ENCODE data around the gene PTPRS.

Gene PTPRS

DNA sequence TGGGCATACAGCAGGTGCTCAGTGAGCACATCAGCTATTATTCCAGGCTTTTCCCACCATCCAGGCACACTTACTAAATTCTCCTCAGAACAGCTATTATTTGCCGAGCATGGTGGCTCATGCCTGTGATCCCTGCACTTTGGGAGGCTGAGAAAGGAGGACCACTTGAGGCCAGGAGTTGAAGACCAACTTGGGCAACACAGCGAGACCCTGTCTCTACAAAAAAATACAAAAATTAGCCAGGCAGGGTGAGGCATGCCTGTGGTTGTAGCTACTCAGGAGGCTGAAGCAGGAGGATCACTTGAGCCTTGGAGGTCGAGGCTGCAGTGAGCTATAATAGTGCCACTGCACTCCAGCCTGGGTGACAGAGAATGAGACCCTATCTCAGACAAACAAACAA lies 35.4 kb downstream of the PTPRS start:
- DNase-seq = no peak

DNA sequence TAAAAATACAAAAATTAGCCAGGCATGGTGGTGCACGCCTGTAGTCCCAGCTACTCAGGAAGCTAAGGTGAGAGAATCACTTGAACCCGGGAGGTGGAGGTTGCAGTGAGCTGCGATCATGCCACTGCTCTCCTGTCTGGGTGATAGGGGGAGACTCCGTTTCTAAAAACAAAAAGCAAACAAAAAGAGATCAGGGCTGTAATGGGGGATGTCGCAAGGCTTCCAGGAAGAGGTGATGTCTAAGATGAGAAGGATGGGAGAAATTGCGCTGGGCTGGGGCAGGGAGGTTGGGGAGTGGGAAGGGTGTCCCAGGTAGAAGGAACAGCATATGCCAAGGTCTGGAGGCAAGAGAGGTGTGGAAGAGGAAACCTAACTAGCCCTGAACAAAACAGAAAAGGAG lies 36.1 kb downstream of the PTPRS start:
- DNase-seq = no peak

GRCh38 chr19:5303208-5303607 lies 37.4 kb downstream of the PTPRS start:
- no peak for DNase-seq

- no peak for DNase-seq
These were observed 38.2 kb downstream of the PTPRS start for GRCh38 chr19:5302396-5302795.

GRCh38 chr19:5299137-5299536 lies 41.5 kb downstream of the PTPRS start:
- DNase-seq = no peak

DNA sequence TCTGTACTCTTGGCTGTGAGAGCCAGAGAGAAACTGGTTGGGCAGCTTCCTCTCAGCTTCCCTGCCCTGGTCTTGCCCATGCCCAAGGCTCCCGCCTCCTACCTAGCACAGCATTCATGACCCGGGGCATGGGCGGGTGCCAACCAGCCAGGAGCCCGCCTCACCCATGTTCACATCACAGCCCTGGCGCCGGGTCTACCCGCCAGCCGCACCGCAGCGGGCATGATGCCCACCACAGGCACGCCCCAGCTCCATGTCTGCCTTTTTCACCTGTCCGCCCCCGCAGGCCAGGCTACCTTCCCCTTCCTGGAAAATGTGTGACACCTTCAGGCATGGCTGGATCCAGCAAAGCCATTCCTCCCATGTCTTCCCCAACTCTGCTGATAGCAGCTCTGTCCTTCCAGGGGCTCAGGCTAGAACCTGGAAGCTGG lies 42.1 kb downstream of the PTPRS start:
- DNase-seq = no peak

- no peak for DNase-seq
These were observed 43.3 kb downstream of the PTPRS start for GRCh38 chr19:5297272-5297669.

DNA sequence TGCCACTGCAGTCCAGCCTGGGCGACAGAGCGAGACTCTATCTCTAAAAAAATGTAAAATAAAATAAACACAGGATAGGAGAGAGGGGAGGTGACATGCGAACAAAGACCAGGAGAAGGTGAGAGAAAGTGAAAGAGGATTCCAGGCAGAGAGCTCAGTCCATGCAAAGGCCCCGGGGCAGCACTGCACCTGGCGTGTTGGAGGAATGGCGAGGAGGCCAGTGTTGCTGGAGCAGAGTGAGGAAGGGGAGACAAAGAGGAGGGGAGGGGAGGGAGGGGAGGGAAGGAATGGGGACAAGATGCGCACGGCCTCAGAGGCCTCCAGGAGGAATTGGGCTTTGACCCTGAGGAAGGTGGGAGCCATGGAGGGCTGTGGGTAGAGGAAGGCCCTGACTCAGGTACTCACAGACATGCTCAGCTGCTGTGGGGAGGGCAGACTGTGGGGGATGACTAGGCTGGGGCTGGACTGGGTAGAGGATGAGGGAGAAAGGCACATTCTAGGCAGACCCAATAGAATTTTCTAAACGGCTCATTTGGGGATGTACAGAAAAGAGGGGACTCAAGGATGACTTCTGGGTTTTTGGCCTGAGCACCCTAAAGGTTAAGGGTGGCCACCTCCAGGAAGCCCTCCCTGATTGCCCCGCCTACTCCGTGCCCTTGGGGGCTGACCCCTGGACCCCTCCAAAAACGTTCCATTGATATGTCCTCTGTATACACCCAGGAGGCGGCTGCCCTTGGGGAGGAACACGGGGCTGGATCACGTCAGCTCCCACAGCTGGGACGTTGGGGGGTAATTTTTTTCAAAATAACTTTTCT lies 43.9 kb downstream of the PTPRS start:
- no peak for DNase-seq

DNA sequence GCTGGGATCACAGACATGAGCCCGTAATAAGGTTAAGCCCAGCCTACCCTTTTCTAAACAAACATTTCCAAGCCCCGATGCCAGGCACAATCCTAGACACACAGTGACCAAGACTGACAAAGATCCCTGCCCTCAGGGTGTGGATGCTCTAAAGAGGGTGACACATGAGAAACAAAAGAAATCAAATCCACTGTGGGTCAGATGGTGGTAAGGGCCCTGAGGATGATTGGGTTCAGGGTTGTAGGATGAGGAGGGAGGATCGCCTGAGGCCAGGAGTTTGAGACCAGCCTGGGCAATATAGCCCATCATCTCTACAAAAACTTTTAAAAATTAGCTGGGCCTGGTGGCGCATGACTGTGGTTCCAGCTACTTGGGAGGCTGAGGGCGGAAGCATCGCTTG lies 44.6 kb downstream of the PTPRS start:
- DNase-seq = no peak

GRCh38 chr19:5294403-5295160 lies 46.0 kb downstream of the PTPRS start:
- DNase-seq = no peak

DNA sequence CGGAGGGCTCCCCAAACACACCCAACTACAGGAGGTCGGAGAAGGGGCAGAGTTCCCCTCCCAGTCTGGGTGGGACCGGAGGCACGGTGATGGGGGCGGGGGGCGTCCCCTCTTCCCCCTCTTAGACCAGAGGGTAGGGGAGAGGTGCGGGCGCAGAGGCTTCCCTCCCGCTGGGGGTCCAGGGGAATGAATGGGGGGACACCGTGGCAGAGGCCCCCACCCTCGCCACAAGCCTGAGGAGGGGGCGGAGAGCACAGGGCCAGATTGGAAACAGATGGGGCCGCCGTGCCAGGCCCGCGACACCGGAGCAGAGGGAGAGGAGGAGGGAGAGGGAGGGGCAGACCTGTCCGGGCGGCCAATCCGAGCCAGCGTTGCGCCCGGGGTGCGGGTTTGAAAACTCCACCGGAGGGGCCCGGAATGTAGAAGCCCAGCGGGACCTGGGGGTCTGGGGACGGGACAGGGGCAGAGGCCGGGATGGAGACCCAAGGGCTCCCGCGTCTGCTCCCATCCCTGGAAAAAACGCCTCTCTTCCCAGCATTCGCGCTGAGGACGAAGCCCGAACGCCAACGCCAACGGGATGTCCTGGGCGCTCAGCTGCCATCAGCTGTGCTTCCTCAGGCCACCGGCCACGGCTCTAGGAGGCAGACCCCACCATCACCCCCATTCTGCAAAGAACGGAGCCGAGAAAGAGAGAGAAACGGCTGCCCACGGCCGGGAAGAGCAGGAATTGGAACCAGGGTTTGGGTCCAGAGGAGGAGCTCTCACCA lies 46.8 kb downstream of the PTPRS start:
- DNase-seq = no peak

- DNase-seq = peak; percentile 68
These were observed 47.6 kb downstream of the PTPRS start for GRCh38 chr19:5292822-5293611.

DNA sequence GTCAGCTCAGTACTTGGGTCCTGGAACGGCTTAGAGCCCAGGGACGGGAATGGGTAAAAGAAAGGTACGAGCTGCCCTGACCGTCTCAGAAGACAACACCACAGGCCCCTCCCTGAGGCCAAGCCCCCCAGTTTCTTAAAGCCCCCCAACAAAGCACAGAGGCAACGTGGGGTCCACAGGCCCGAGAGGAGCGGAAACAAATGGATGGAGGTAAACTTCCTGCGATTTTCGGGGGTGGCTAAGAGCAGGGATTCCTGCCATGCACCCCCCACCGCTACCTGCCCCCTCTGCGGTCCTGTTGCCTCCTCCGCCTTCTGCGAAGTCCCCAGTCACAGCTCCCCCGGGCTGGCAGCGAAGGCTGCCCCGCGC lies 48.2 kb downstream of the PTPRS start:
- no peak for DNase-seq

GRCh38 chr19:5291588-5292193 lies 48.9 kb downstream of the PTPRS start:
- no peak for DNase-seq

Data from activated effector memory CD4-positive, alpha-beta T cell treated with anti-CD3 and anti-CD28 coated beads, Interleukin-2, amount 50 U/mL, for 16 hours (primary cell).